HepG2 (cell line): Measurements from ENCODE around the gene APRT. TPM values are rescaled to one million over a fixed set of nuclear protein-coding genes. Genes with fewer than 3 reads are reported as not detected.
A peak's percentile ranks its signal among the peaks of the same experiment; 100 is the strongest.

Source experiments
- BATF2 ChIP-seq: sonication (generic); formaldehyde crosslinking; IDR thresholded peaks from 2 replicates; pipeline ENCODE4 v1.8.0; 2022; ENCODE audit warnings: mild to moderate bottlenecking, missing genetic modification reagents, moderate library complexity
- BHLHE40 ChIP-seq: IDR thresholded peaks from 2 replicates; pipeline ENCODE4 v1.6.1; 2011; ENCODE audit warnings: low read length, improper control_type of control experiment
- CBX5 ChIP-seq: sonication (generic); formaldehyde crosslinking; IDR thresholded peaks from 2 replicates; pipeline ENCODE4 v1.4.0; 2020; ENCODE audit warnings: missing genetic modification reagents, borderline replicate concordance
- GZF1 ChIP-seq: sonication (generic); formaldehyde crosslinking; IDR thresholded peaks from 2 replicates; pipeline ENCODE4 v1.5.1; 2020; ENCODE audit warnings: mild to moderate bottlenecking, missing genetic modification reagents
- HOXA3 ChIP-seq: sonication (generic); formaldehyde crosslinking; IDR thresholded peaks from 2 replicates; pipeline ENCODE4 v1.5.0; 2020; ENCODE audit warnings: missing genetic modification reagents
- MED1 ChIP-seq: sonication (generic); formaldehyde crosslinking; IDR thresholded peaks from 2 replicates; pipeline ENCODE4 v1.4.0; 2020; ENCODE audit warnings: missing genetic modification reagents
- NFE2 ChIP-seq: sonication (generic); formaldehyde crosslinking; IDR thresholded peaks from 2 replicates; pipeline ENCODE4 v1.4.0; 2020; ENCODE audit warnings: missing genetic modification reagents
- NFYC ChIP-seq: IDR thresholded peaks from 2 replicates; pipeline ENCODE4 v1.6.1; 2016; ENCODE audit warnings: missing genetic modification reagents, missing compliant biosample characterization
- NR2F6 ChIP-seq, 2 experiments: IDR thresholded peaks; 2 replicates each; pipeline ENCODE4 v1.6.1; 2016; ENCODE audit warnings: antibody characterized with exemption in 1 of 2, mild to moderate bottlenecking in 1 of 2
- POLR2G ChIP-seq: fragments of 200-400 bp; formaldehyde crosslinking; IDR thresholded peaks from 2 replicates; pipeline ENCODE4 v1.6.1; 2018; ENCODE audit warnings: mild to moderate bottlenecking, low read depth, low read length, moderate library complexity
- RARA ChIP-seq: IDR thresholded peaks from 2 replicates; pipeline ENCODE4 v1.6.1; 2016; ENCODE audit warnings: missing genetic modification reagents, missing compliant biosample characterization
- TARDBP ChIP-seq: sonication (generic); formaldehyde crosslinking; IDR thresholded peaks from 2 replicates; pipeline ENCODE4 v1.8.0; 2022; ENCODE audit warnings: mild to moderate bottlenecking, missing genetic modification reagents
- THAP9 ChIP-seq: sonication (generic); formaldehyde crosslinking; IDR thresholded peaks from 2 replicates; pipeline ENCODE4; 2020; ENCODE audit warnings: missing genetic modification reagents, mild to moderate bottlenecking, borderline replicate concordance
- XRCC5 ChIP-seq: fragments of 200-400 bp; formaldehyde crosslinking; optimal IDR thresholded peaks from 2 replicates; pipeline ENCODE3; 2017; ENCODE audit warnings: mild to moderate bottlenecking, low read length
- ZFP62 ChIP-seq: sonication (generic); formaldehyde crosslinking; IDR thresholded peaks from 2 replicates; pipeline ENCODE4 v1.4.0; 2020; ENCODE audit warnings: missing genetic modification reagents
- ZKSCAN1 ChIP-seq: fragments of 150-350 bp; IDR thresholded peaks from 2 replicates; pipeline ENCODE4 v1.6.1; 2014; ENCODE audit warnings: low read length
- ZMYM2 ChIP-seq: sonication (generic); formaldehyde crosslinking; IDR thresholded peaks from 2 replicates; pipeline ENCODE4 v1.8.0; 2022; ENCODE audit warnings: mild to moderate bottlenecking, missing genetic modification reagents
- polyA plus RNA-seq, 8 experiments: library from polyadenylated mRNA; depleted of rRNA in 3 of 8; stranded (reverse) in 7 of 8; unstranded in 1 of 8; fragments of >200 nt; fragmentation: Illumina TruSeq in 4 of 8; extraction: Trizol in 4 of 8; gene quantifications; 2 replicates each; pipeline versions ENCODE4 v1.2.1 to v1.2.3, GENCODE V29; 2011 to 2016; ENCODE audit warnings: low read depth in 4 of 8, missing spikeins in 1 of 8, mixed read lengths in 1 of 8; ENCODE audit not compliant: insufficient read depth in 1 of 8
- total RNA-seq, 5 experiments: library from RNA; depleted of rRNA; stranded (reverse); fragments of >200 nt; fragmentation: Illumina TruSeq; extraction: Trizol; gene quantifications; 2 replicates each; pipeline ENCODE4 v1.2.3, GENCODE V29; 2016; ENCODE audit warnings: low read depth in 1 of 5
- TF ChIP-seq, protein P1 (sequence below): IDR thresholded peaks from 2 replicates; pipeline ENCODE4 v1.6.1; 2016; ENCODE audit warnings: low read depth, control low read depth
- TF ChIP-seq, protein P2 (sequence below): sonication (generic); formaldehyde crosslinking; IDR thresholded peaks from 2 replicates; pipeline ENCODE4 v1.4.0; 2020; ENCODE audit warnings: missing genetic modification reagents
- TF ChIP-seq, protein P3 (sequence below): sonication (generic); formaldehyde crosslinking; IDR thresholded peaks from 2 replicates; pipeline ENCODE4 v1.5.1; 2020; ENCODE audit warnings: missing genetic modification reagents, mild to moderate bottlenecking, borderline replicate concordance

The APRT gene
- total and polyA plus RNA-seq, 2 of the 13 experiments (the other 11 are each of a cell fraction or from before 2014, with no cell fraction given): 155 to 242 TPM

- TF ChIP-seq, protein P1, sequence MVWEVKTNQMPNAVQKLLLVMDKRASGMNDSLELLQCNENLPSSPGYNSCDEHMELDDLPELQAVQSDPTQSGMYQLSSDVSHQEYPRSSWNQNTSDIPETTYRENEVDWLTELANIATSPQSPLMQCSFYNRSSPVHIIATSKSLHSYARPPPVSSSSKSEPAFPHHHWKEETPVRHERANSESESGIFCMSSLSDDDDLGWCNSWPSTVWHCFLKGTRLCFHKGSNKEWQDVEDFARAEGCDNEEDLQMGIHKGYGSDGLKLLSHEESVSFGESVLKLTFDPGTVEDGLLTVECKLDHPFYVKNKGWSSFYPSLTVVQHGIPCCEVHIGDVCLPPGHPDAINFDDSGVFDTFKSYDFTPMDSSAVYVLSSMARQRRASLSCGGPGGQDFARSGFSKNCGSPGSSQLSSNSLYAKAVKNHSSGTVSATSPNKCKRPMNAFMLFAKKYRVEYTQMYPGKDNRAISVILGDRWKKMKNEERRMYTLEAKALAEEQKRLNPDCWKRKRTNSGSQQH (CRISPR knock-in tag): no peak
- TF ChIP-seq GZF1 (CRISPR knock-in tag) (peak; percentile 79; the same call in 1 of the 2 replicates), ZKSCAN1 (peak; percentile 31; the same call in 1 of the 2 replicates), BATF2 (CRISPR knock-in tag) (0 out of 2 replicates have a peak, but pooled peaks have one; percentile 30), CBX5 (CRISPR knock-in tag) (peak; percentile 80), RARA (CRISPR knock-in tag) (peak; percentile 69), NFYC (CRISPR knock-in tag) (0 out of 2 replicates have a peak, but pooled peaks have one; percentile 21), TARDBP (CRISPR knock-in tag) (no peak), BHLHE40 (peak; percentile 52; the same call in 1 of the 2 replicates), XRCC5 (peak; percentile 97), THAP9 (CRISPR knock-in tag) (peak; percentile 45; the same call in 1 of the 2 replicates), ZFP62 (CRISPR knock-in tag) (no peak), HOXA3 (CRISPR knock-in tag) (peak; percentile 89), ZMYM2 (CRISPR knock-in tag) (peak; percentile 97), NR2F6 (IDR thresholded peaks at IDR 0.05) (no peak), NR2F6 (CRISPR knock-in tag; IDR thresholded peaks at IDR 0.05) (0 out of 2 replicates have a peak, but pooled peaks have one; percentile 39), MED1 (CRISPR knock-in tag) (0 out of 2 replicates have a peak, but pooled peaks have one; percentile 13), NFE2 (CRISPR knock-in tag) (no peak), POLR2G (no peak)
- TF ChIP-seq, protein P2, sequence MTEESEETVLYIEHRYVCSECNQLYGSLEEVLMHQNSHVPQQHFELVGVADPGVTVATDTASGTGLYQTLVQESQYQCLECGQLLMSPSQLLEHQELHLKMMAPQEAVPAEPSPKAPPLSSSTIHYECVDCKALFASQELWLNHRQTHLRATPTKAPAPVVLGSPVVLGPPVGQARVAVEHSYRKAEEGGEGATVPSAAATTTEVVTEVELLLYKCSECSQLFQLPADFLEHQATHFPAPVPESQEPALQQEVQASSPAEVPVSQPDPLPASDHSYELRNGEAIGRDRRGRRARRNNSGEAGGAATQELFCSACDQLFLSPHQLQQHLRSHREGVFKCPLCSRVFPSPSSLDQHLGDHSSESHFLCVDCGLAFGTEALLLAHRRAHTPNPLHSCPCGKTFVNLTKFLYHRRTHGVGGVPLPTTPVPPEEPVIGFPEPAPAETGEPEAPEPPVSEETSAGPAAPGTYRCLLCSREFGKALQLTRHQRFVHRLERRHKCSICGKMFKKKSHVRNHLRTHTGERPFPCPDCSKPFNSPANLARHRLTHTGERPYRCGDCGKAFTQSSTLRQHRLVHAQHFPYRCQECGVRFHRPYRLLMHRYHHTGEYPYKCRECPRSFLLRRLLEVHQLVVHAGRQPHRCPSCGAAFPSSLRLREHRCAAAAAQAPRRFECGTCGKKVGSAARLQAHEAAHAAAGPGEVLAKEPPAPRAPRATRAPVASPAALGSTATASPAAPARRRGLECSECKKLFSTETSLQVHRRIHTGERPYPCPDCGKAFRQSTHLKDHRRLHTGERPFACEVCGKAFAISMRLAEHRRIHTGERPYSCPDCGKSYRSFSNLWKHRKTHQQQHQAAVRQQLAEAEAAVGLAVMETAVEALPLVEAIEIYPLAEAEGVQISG (CRISPR knock-in tag): peak; percentile 77
- TF ChIP-seq, protein P3, sequence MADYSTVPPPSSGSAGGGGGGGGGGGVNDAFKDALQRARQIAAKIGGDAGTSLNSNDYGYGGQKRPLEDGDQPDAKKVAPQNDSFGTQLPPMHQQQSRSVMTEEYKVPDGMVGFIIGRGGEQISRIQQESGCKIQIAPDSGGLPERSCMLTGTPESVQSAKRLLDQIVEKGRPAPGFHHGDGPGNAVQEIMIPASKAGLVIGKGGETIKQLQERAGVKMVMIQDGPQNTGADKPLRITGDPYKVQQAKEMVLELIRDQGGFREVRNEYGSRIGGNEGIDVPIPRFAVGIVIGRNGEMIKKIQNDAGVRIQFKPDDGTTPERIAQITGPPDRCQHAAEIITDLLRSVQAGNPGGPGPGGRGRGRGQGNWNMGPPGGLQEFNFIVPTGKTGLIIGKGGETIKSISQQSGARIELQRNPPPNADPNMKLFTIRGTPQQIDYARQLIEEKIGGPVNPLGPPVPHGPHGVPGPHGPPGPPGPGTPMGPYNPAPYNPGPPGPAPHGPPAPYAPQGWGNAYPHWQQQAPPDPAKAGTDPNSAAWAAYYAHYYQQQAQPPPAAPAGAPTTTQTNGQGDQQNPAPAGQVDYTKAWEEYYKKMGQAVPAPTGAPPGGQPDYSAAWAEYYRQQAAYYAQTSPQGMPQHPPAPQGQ: no peak
Measured at GRCh38 chr16:88839026-88839529, 27.4 kb upstream of the APRT start (continued).
